Liver (tissue), 9 donors: ENCODE results near the gene MYO3B. TPM values are rescaled to one million over a fixed set of nuclear protein-coding genes. Genes with fewer than 3 reads are reported as not detected.

Experiments used
- DNase-seq: peaks from one replicate; pipeline ENCODE4 v3.0.0-alpha.2; 2017; ENCODE audit warnings: low spot score
- H3K27ac ChIP-seq, 2 donors: one replicate each; pipeline ENCODE4 v1.7.0; 2013; ENCODE audit warnings: inconsistent platforms in 2 of 2, low read length in 2 of 2, control low read depth in 1 of 2, low read depth in 1 of 2, mild to moderate bottlenecking in 1 of 2
- H3K27me3 ChIP-seq, 4 donors: one replicate each; pipeline versions ENCODE4 v1.6.1 to v1.7.0; 2013; ENCODE audit warnings: low read length in 3 of 4, inconsistent platforms in 1 of 4, mild to moderate bottlenecking in 1 of 4, moderate library complexity in 1 of 4; ENCODE audit not compliant: control insufficient read depth in 4 of 4, insufficient read depth in 4 of 4
- H3K36me3 ChIP-seq, 4 donors: one replicate each; pipeline versions ENCODE4 v1.6.1 to v1.7.0; 2013; ENCODE audit warnings: low read length in 3 of 4, mild to moderate bottlenecking in 3 of 4, low read depth in 1 of 4, moderate library complexity in 1 of 4; ENCODE audit not compliant: control insufficient read depth in 4 of 4, insufficient read depth in 3 of 4
- H3K4me1 ChIP-seq, 4 donors: one replicate each; pipeline versions ENCODE4 v1.6.1 to v1.7.0; 2013; ENCODE audit warnings: low read length in 3 of 4, mild to moderate bottlenecking in 3 of 4, moderate library complexity in 1 of 4; ENCODE audit not compliant: control insufficient read depth in 4 of 4, insufficient read depth in 4 of 4
- H3K4me3 ChIP-seq, 3 donors: one replicate each; pipeline versions ENCODE4 v1.6.1 to v1.7.0; 2013; ENCODE audit warnings: low read length in 3 of 3, control low read depth in 1 of 3, low read depth in 1 of 3, mild to moderate bottlenecking in 1 of 3
- H3K9ac ChIP-seq, 2 donors: one replicate each; pipeline ENCODE4 v1.7.0; 2013; ENCODE audit warnings: low read length in 2 of 2, mild to moderate bottlenecking in 2 of 2, moderate library complexity in 2 of 2, control low read depth in 1 of 2, low read depth in 1 of 2
- H3K9me3 ChIP-seq, 4 donors: one replicate each; pipeline versions ENCODE4 v1.6.1 to v1.7.0; 2013; ENCODE audit warnings: low read length in 3 of 4; ENCODE audit not compliant: control insufficient read depth in 4 of 4
- ATF3 ChIP-seq: IDR thresholded peaks from 2 replicates; pipeline ENCODE4 v1.6.1; 2016; ENCODE audit warnings: antibody characterized with exemption
- EGR1 ChIP-seq, 2 donors: IDR thresholded peaks; 2 replicates each; pipeline ENCODE4 v1.6.1; 2016 to 2018; ENCODE audit warnings: antibody characterized with exemption in 2 of 2, low read depth in 2 of 2
- FOXA1 ChIP-seq: IDR thresholded peaks from 2 replicates; pipeline ENCODE4 v1.6.1; 2016; ENCODE audit warnings: antibody characterized with exemption
- FOXA2 ChIP-seq: IDR thresholded peaks from 2 replicates; pipeline ENCODE4 v1.6.1; 2016; ENCODE audit warnings: antibody characterized with exemption
- GABPA ChIP-seq, 2 donors: IDR thresholded peaks in 1 of 2; conservative IDR thresholded peaks in 1 of 2; 2 replicates each; pipeline ENCODE4 v1.6.1; 2016; ENCODE audit warnings: antibody characterized with exemption in 2 of 2, mild to moderate bottlenecking in 1 of 2, moderate library complexity in 1 of 2
- HNF4A ChIP-seq, 2 donors: conservative IDR thresholded peaks; 2 replicates each; pipeline ENCODE4 v1.6.1; 2016; ENCODE audit warnings: antibody characterized with exemption in 2 of 2, mild to moderate bottlenecking in 2 of 2
- HNF4G ChIP-seq: IDR thresholded peaks from 2 replicates; pipeline ENCODE4 v1.6.1; 2016; ENCODE audit warnings: antibody characterized with exemption
- JUND ChIP-seq, 2 donors: IDR thresholded peaks; 2 replicates each; pipeline ENCODE4 v1.6.1; 2016; ENCODE audit warnings: antibody characterized with exemption in 2 of 2
- NR2F2 ChIP-seq: IDR thresholded peaks from 2 replicates; pipeline ENCODE4 v1.6.1; 2016; ENCODE audit warnings: antibody characterized with exemption
- RAD21 ChIP-seq, 2 donors: IDR thresholded peaks; 2 replicates each; pipeline ENCODE4 v1.6.1; 2016; ENCODE audit warnings: antibody characterized with exemption in 2 of 2, mild to moderate bottlenecking in 2 of 2
- REST ChIP-seq: IDR thresholded peaks from 2 replicates; pipeline ENCODE4 v1.6.1; 2016; ENCODE audit warnings: antibody characterized with exemption, mild to moderate bottlenecking
- RXRA ChIP-seq, 2 donors: IDR thresholded peaks; 2 replicates each; pipeline ENCODE4 v1.6.1; 2017 to 2018; ENCODE audit warnings: antibody characterized with exemption in 2 of 2, mild to moderate bottlenecking in 1 of 2
- SP1 ChIP-seq: IDR thresholded peaks from 2 replicates; pipeline ENCODE4 v1.6.1; 2018; ENCODE audit warnings: antibody characterized with exemption, mild to moderate bottlenecking
- TAF1 ChIP-seq: conservative IDR thresholded peaks from 2 replicates; pipeline ENCODE4 v1.6.1; 2016; ENCODE audit warnings: antibody characterized with exemption, mild to moderate bottlenecking
- YY1 ChIP-seq: IDR thresholded peaks from 2 replicates; pipeline ENCODE4 v1.6.1; 2016; ENCODE audit warnings: antibody characterized with exemption, mild to moderate bottlenecking
- WGBS: extraction: QIAGEN DNeasy Blood & Tissue Kit; methylation state at CpG from one replicate; pipeline ENCODE4 v1.1.7; 2013; 5-methylcytosine and 5-hydroxymethylcytosine counted together
- polyA plus RNA-seq, 2 donors: library from polyadenylated mRNA; stranded (reverse) in 1 of 2; unstranded in 1 of 2; fragments of 200-250 nt in 1 of 2; fragments of >200 nt in 1 of 2; fragmentation: Nextera tagmentation in 1 of 2; extraction: Ambion mirVana in 1 of 2; gene quantifications; one replicate each; pipeline versions ENCODE4 v1.2.1 to v1.2.3, GENCODE V29; 2013 to 2015
- total RNA-seq, 2 donors: library from RNA; depleted of rRNA; stranded (reverse); fragments of >200 nt; gene quantifications; one replicate each; pipeline ENCODE4 v1.2.3, GENCODE V29; 2014
- TF ChIP-seq, protein P1 (sequence below): fragments of 150-350 bp; IDR thresholded peaks from 2 replicates; pipeline ENCODE4 v1.5.1; 2017; ENCODE audit warnings: improper control_type of control experiment, low read depth, low read length; ENCODE audit not compliant: missing input control
- TF ChIP-seq, protein P2 (sequence below): IDR thresholded peaks from 2 replicates; pipeline ENCODE4 v1.6.1; 2016; ENCODE audit warnings: antibody characterized with exemption
- TF ChIP-seq, protein P3 (sequence below): IDR thresholded peaks from 2 replicates; pipeline ENCODE4 v1.6.1; 2016; ENCODE audit warnings: antibody characterized with exemption
- donor health status: healthy.
- donor health status: healthy.
- donor health status: healthy.
- donor health status: healthy.
- donor health status: healthy.

The MYO3B gene
- total and polyA plus RNA-seq, 4 donors = under 0.01 to 0.05 TPM; not detected in 2

GRCh38 chr2:170423919-170424318, 246.0 kb downstream of the MYO3B start:
- H3K4me1 ChIP-seq = peaks cover 0 to 5% (median 2%) of the 10 kb centered on the region in 4 donors
- H3K36me3 ChIP-seq = no peaks in the 10 kb centered on the region
- no peaks in the 10 kb centered on the region for H3K9me3 ChIP-seq
- H3K27ac ChIP-seq = no peak overlapping the region
- TF ChIP-seq FOXA2 (no peak), FOXA1 (no peak), EGR1 (IDR thresholded peaks at IDR 0.05; ENCODE audit: low read depth in 2 of 2) (no peak), HNF4A (conservative IDR thresholded peaks at IDR 0.05) (no peak), JUND (IDR thresholded peaks at IDR 0.05) (no peak), RAD21 (IDR thresholded peaks at IDR 0.05) (no peak), GABPA (IDR thresholded peaks at IDR 0.05 in 1 of 2, conservative IDR thresholded peaks at IDR 0.05 in 1 of 2) (no peak), YY1 (no peak), TAF1 (no peak), HNF4G (no peak), SP1 (no peak), NR2F2 (no peak)
- TF ChIP-seq, protein P1, sequence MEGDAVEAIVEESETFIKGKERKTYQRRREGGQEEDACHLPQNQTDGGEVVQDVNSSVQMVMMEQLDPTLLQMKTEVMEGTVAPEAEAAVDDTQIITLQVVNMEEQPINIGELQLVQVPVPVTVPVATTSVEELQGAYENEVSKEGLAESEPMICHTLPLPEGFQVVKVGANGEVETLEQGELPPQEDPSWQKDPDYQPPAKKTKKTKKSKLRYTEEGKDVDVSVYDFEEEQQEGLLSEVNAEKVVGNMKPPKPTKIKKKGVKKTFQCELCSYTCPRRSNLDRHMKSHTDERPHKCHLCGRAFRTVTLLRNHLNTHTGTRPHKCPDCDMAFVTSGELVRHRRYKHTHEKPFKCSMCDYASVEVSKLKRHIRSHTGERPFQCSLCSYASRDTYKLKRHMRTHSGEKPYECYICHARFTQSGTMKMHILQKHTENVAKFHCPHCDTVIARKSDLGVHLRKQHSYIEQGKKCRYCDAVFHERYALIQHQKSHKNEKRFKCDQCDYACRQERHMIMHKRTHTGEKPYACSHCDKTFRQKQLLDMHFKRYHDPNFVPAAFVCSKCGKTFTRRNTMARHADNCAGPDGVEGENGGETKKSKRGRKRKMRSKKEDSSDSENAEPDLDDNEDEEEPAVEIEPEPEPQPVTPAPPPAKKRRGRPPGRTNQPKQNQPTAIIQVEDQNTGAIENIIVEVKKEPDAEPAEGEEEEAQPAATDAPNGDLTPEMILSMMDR = no peak
- TF ChIP-seq, protein P2, sequence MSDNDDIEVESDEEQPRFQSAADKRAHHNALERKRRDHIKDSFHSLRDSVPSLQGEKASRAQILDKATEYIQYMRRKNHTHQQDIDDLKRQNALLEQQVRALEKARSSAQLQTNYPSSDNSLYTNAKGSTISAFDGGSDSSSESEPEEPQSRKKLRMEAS = no peak
- TF ChIP-seq, protein P3, sequence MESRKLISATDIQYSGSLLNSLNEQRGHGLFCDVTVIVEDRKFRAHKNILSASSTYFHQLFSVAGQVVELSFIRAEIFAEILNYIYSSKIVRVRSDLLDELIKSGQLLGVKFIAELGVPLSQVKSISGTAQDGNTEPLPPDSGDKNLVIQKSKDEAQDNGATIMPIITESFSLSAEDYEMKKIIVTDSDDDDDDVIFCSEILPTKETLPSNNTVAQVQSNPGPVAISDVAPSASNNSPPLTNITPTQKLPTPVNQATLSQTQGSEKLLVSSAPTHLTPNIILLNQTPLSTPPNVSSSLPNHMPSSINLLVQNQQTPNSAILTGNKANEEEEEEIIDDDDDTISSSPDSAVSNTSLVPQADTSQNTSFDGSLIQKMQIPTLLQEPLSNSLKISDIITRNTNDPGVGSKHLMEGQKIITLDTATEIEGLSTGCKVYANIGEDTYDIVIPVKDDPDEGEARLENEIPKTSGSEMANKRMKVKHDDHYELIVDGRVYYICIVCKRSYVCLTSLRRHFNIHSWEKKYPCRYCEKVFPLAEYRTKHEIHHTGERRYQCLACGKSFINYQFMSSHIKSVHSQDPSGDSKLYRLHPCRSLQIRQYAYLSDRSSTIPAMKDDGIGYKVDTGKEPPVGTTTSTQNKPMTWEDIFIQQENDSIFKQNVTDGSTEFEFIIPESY = no peak
- no peak for DNase-seq
- 95% methylated on average over 2 of the region's 2 CpGs for WGBS
- H3K4me3 ChIP-seq = no peak overlapping the region
- H3K27me3 ChIP-seq = no peaks in the 10 kb centered on the region
- H3K9ac ChIP-seq = no peak overlapping the region

GRCh38 chr2:170425281-170425751, 247.4 kb downstream of the MYO3B start:
- WGBS = 34% methylated on average over 2 of the region's 2 CpGs
- Histone ChIP-seq H3K4me3 (no peak overlapping the region), H3K36me3 (no peaks in the 10 kb centered on the region), H3K9ac (no peak overlapping the region), H3K9me3 (no peaks in the 10 kb centered on the region), H3K4me1 (peaks cover 0 to 5% (median 2%) of the 10 kb centered on the region in 4 donors), H3K27me3 (no peaks in the 10 kb centered on the region), H3K27ac (peak overlapping the region; percentile 2 to 38)
- TF ChIP-seq, protein P2 = peak; percentile 43
- TF ChIP-seq GABPA (IDR thresholded peaks at IDR 0.05 in 1 of 2, conservative IDR thresholded peaks at IDR 0.05 in 1 of 2) = no peak
- TF ChIP-seq RAD21 (IDR thresholded peaks at IDR 0.05) = peak; percentile 35
- no peak for TF ChIP-seq NR2F2
- TF ChIP-seq TAF1 = no peak
- TF ChIP-seq, protein P1 = no peak
- TF ChIP-seq JUND (IDR thresholded peaks at IDR 0.05) = peak; percentile 92 to 96
- TF ChIP-seq YY1 = peak; percentile 52
- TF ChIP-seq FOXA2 = peak; percentile 84
- peak; percentile 56 to 61 for TF ChIP-seq HNF4A (conservative IDR thresholded peaks at IDR 0.05)
- peak; percentile 28 for TF ChIP-seq REST
- TF ChIP-seq EGR1 (IDR thresholded peaks at IDR 0.05; ENCODE audit: low read depth in 2 of 2) = no peak
- TF ChIP-seq FOXA1 = peak; percentile 18
- TF ChIP-seq SP1 = peak; percentile 66
- TF ChIP-seq, protein P3 = no peak
- peak; percentile 87 for TF ChIP-seq ATF3
- peak; percentile 54 to 67 for TF ChIP-seq RXRA (IDR thresholded peaks at IDR 0.05)
- TF ChIP-seq HNF4G = no peak
- DNase-seq = no peak
